Psoas muscle (tissue), 8 donors: ENCODE data around the gene MYPN. TPM values are rescaled to one million over a fixed set of nuclear protein-coding genes. Genes with fewer than 3 reads are reported as not detected.

Experiments
- ATAC-seq, 4 donors: fragments of 200-7000 bp; cut with Tn5 transposase; one replicate each; pipeline ENCODE4 v1.9.1; 2020; ENCODE audit warnings: moderate library complexity in 3 of 4, mild to moderate bottlenecking in 2 of 4
- DNase-seq, 2 donors: peaks; one replicate each; pipeline ENCODE4 v3.0.0-alpha.2; 2020
- H3K27ac ChIP-seq: fragments of 200-600 bp; one replicate; pipeline ENCODE4 v1.8.0; 2022
- H3K27me3 ChIP-seq, 3 donors: fragments of 200-600 bp in 1 of 3; one replicate each; pipeline versions ENCODE4 v1.6.1 to v1.8.0; 2013 to 2022; ENCODE audit warnings: low read length in 2 of 3, mild to moderate bottlenecking in 2 of 3, moderate library complexity in 1 of 3; ENCODE audit not compliant: insufficient read depth in 3 of 3
- H3K36me3 ChIP-seq, 2 donors: fragments of 200-600 bp in 1 of 2; one replicate each; pipeline versions ENCODE4 v1.6.1 to v1.8.0; 2013 to 2022; ENCODE audit warnings: low read depth in 1 of 2, mild to moderate bottlenecking in 1 of 2, moderate library complexity in 1 of 2; ENCODE audit not compliant: insufficient read depth in 1 of 2
- H3K4me1 ChIP-seq: fragments of 200-600 bp; one replicate; pipeline ENCODE4 v1.8.0; 2022
- H3K4me3 ChIP-seq: fragments of 200-600 bp; one replicate; pipeline ENCODE4 v1.8.0; 2022; ENCODE audit warnings: mild to moderate bottlenecking
- H3K9me3 ChIP-seq: fragments of 200-600 bp; one replicate; pipeline ENCODE4 v1.8.0; 2022
- CTCF ChIP-seq: fragments of 200-600 bp; IDR thresholded peaks from one replicate; pipeline ENCODE4 v1.8.0; 2022; ENCODE audit warnings: antibody characterized with exemption
- WGBS, 3 donors: extraction: QIAGEN DNeasy Blood & Tissue Kit; methylation state at CpG; one replicate each; pipeline versions ENCODE4 v1.1.6 to v1.1.7; 2013; 5-methylcytosine and 5-hydroxymethylcytosine counted together
- intact Hi-C, 2 donors: fragments of 100-400 bp; cut with DNase I; formaldehyde crosslinking; loops; one replicate each; pipeline versions ENCODE4 v1.11.0 to v1.14.2; 2022
- polyA plus RNA-seq, 3 donors: library from polyadenylated mRNA; stranded (reverse); fragments of 200-250 nt; gene quantifications; one replicate each; pipeline ENCODE4 v1.2.3, GENCODE V29; 2013
- total RNA-seq, 4 donors: library from RNA; stranded (reverse); fragmentation: NEBNext Ultra II Directional in 2 of 4; extraction: Animal tissue kit (Norgen Biotek cat#: 25700) in 2 of 4; gene quantifications; one replicate each; pipeline versions ENCODE4 v1.2.1 to v1.2.4, GENCODE V29; 2021 to 2023
- donor health status: healthy with polysubstance abuse.
- donor health status: DM: no; HTN: no; CAD: no; lungs with moderate emphysema.
- donor health status: Bipolar disorder and iron deficiency.
- donor health status: healthy.
- donor health status: DM: yes; HTN: yes; CAD: no.
- donor health status: DM: no; HTN: no; CAD: no.
- donor health status: DM: no; HTN: no; CAD: no.
- donor health status: DM: yes; HTN: yes; CAD: no.

MYPN gene
- total and polyA plus RNA-seq, 7 donors, result 24.3 to 376 (median 216) TPM

GRCh38 chr10:68142761-68143160 lies 33.5 kb downstream of the MYPN start:
- no peaks in the 10 kb centered on the region for H3K27me3 ChIP-seq
- H3K4me3 ChIP-seq, result no peak overlapping the region
- H3K9me3 ChIP-seq, result no peaks in the 10 kb centered on the region
- no peak for TF ChIP-seq CTCF
- peak overlapping the region; percentile 85 for H3K27ac ChIP-seq
- DNase-seq (no peak), ATAC-seq (no peak)
- 56 to 69% (median 63%) methylated on average over 4 of the region's 4 CpGs for WGBS, 3 donors
- intact Hi-C loops, result no loop called here
- H3K36me3 ChIP-seq, result peaks cover 0 to 93% of the 10 kb centered on the region in 2 donors
- H3K4me1 ChIP-seq, result peaks cover 63% of the 10 kb centered on the region

GRCh38 chr10:68144709-68145108 lies 35.4 kb downstream of the MYPN start:
- Histone ChIP-seq H3K4me1 (peaks cover 52% of the 10 kb centered on the region), H3K27me3 (no peaks in the 10 kb centered on the region), H3K4me3 (no peak overlapping the region), H3K36me3 (peaks cover 2 to 96% of the 10 kb centered on the region in 2 donors), H3K27ac (peak overlapping the region; percentile 85), H3K9me3 (no peaks in the 10 kb centered on the region)
- DNase-seq (no peak), ATAC-seq (no peak)
- intact Hi-C loops, result loop anchor here in 1 of 2 donors (5.0 kb wide), 1 partner anchor 32 kb away; no protein-coding TSS in a partner anchor
- 66 to 80% (median 67%) methylated on average over 6 of the region's 6 CpGs for WGBS, 3 donors
- no peak for TF ChIP-seq CTCF

- H3K36me3 ChIP-seq, result peaks cover 2 to 99% of the 10 kb centered on the region in 2 donors
Observed at GRCh38 chr10:68145705-68146104, 36.4 kb downstream of the MYPN start.

GRCh38 chr10:68146133-68146532 lies 36.8 kb downstream of the MYPN start:
- peaks cover 2 to 99% of the 10 kb centered on the region in 2 donors for H3K36me3 ChIP-seq
- no peaks in the 10 kb centered on the region for H3K27me3 ChIP-seq
- DNase-seq, result no peak
- peak overlapping the region; percentile 85 for H3K27ac ChIP-seq
- intact Hi-C loops, result loop anchor here in 1 of 2 donors (5.0 kb wide), 1 partner anchor 34 kb away; no protein-coding TSS in a partner anchor
- H3K4me1 ChIP-seq, result peaks cover 51% of the 10 kb centered on the region
- WGBS, 3 donors, result 94 to 97% (median 96%) methylated on average over 1 of the region's 1 CpG
- H3K4me3 ChIP-seq, result no peak overlapping the region
- ATAC-seq, result no peak
- H3K9me3 ChIP-seq, result no peaks in the 10 kb centered on the region
- TF ChIP-seq CTCF, result no peak

More at GRCh38 chr10:68145705-68146104, 36.4 kb downstream of the MYPN start:
- no peak for DNase-seq
- no peaks in the 10 kb centered on the region for H3K9me3 ChIP-seq
- TF ChIP-seq CTCF, result no peak
- H3K4me3 ChIP-seq, result no peak overlapping the region
- intact Hi-C loops, result loop anchor here in 1 of 2 donors (5.0 kb wide), 1 partner anchor 33 kb away; no protein-coding TSS in a partner anchor
- H3K27me3 ChIP-seq, result no peaks in the 10 kb centered on the region
- H3K27ac ChIP-seq, result peak overlapping the region; percentile 85
- ATAC-seq, result no peak
- H3K4me1 ChIP-seq, result peaks cover 51% of the 10 kb centered on the region
- 73 to 78% (median 75%) methylated on average over 3 of the region's 3 CpGs for WGBS, 3 donors

GRCh38 chr10:68151453-68151852 lies 42.2 kb downstream of the MYPN start:
- ATAC-seq (no peak), DNase-seq (no peak)
- Histone ChIP-seq H3K9me3 (no peaks in the 10 kb centered on the region), H3K36me3 (peaks cover 2 to 81% of the 10 kb centered on the region in 2 donors), H3K4me1 (peaks cover 73% of the 10 kb centered on the region), H3K4me3 (no peak overlapping the region), H3K27me3 (no peaks in the 10 kb centered on the region), H3K27ac (peak overlapping the region; percentile 85)
- intact Hi-C loops, result no loop called here
- TF ChIP-seq CTCF, result no peak
- WGBS, 3 donors, result 92 to 97% (median 97%) methylated on average over 1 of the region's 1 CpG
